Vagina (tissue), 2 donors: ENCODE measurements around the gene TBL1X.

Source experiments
- CTCF ChIP-seq, 3 experiments: fragments of 450-650 bp in 2 of 3; fragments of 200-600 bp in 1 of 3; sonication (generic) in 1 of 3; IDR thresholded peaks; one replicate each; pipeline ENCODE4 v1.5.1; 2017 to 2019; ENCODE audit warnings: antibody characterized with exemption in 3 of 3, mild to moderate bottlenecking in 2 of 3, moderate library complexity in 2 of 3
- POLR2AphosphoS5 ChIP-seq, 2 donors: sonication (generic); formaldehyde crosslinking; IDR thresholded peaks; one replicate each; pipeline ENCODE4 v1.9.0; 2017; ENCODE audit warnings: antibody characterized with exemption in 2 of 2, mild to moderate bottlenecking in 2 of 2, low read depth in 1 of 2; ENCODE audit not compliant: insufficient read depth in 1 of 2

- TF ChIP-seq CTCF (IDR thresholded peaks at IDR 0.05) (no peak), POLR2AphosphoS5 (IDR thresholded peaks at IDR 0.05; ENCODE audit: insufficient read depth in 1 of 2, low read depth in 1 of 2) (no peak)
Measured at GRCh38 chrX:9619581-9619980, 154.7 kb downstream of the TBL1X start.
